Mononuclear cell (primary cell): ENCODE results near the gene GRIA2. TPM values are rescaled to one million over a fixed set of nuclear protein-coding genes. Genes with fewer than 3 reads are reported as not detected.

Source experiments
- H3K27me3 ChIP-seq: 2 replicates; pipeline ENCODE4 v1.6.0; 2011; ENCODE audit warnings: low read length, control low read depth; ENCODE audit not compliant: insufficient read depth
- H3K4me1 ChIP-seq: 2 replicates; pipeline ENCODE4 v1.5.1; 2011; ENCODE audit warnings: mild to moderate bottlenecking, low read length, control low read depth; ENCODE audit not compliant: insufficient read depth
- H3K4me3 ChIP-seq: 2 replicates; pipeline ENCODE4 v1.5.1; 2011; ENCODE audit warnings: mild to moderate bottlenecking, low read length, moderate library complexity
- H3K9me3 ChIP-seq: 2 replicates; pipeline ENCODE4 v1.5.1; 2011; ENCODE audit warnings: low read depth, mild to moderate bottlenecking, control low read depth, low read length
- total RNA-seq: library from RNA; depleted of rRNA; stranded (reverse); fragments of >200 nt; gene quantifications from one replicate; pipeline ENCODE4 v1.2.3, GENCODE V29; 2012

The GRIA2 gene
- total RNA-seq, 1 donor: not detected

GRCh38 chr4:157389741-157390140 is 169.2 kb downstream of the GRIA2 start:
- no peaks in the 10 kb centered on the region for H3K27me3 ChIP-seq
- H3K9me3 ChIP-seq: no peaks in the 10 kb centered on the region
- H3K4me1 ChIP-seq: no peaks in the 10 kb centered on the region

GRCh38 chr4:157405070-157405469 is 184.5 kb downstream of the GRIA2 start:
- Histone ChIP-seq H3K9me3 (no peaks in the 10 kb centered on the region), H3K27me3 (no peaks in the 10 kb centered on the region), H3K4me1 (no peaks in the 10 kb centered on the region), H3K4me3 (no peak overlapping the region)

More at GRCh38 chr4:157389741-157390140, 169.2 kb downstream of the GRIA2 start:
- H3K4me3 ChIP-seq: no peak overlapping the region

Other genes with a start within 250 kb of the GRIA2 start
- 6.9 TPM for gene PDGFC, start 248.9 kb upstream of the GRIA2 start, total RNA-seq
- not detected for gene GLRB, start 144.6 kb upstream of the GRIA2 start, total RNA-seq